Liver (tissue), 3 donors: ENCODE results near the gene MAN2A1.

Experiments
- RAD21 ChIP-seq, 2 donors: IDR thresholded peaks; 2 replicates each; pipeline ENCODE4 v1.6.1; 2016; ENCODE audit warnings: antibody characterized with exemption in 2 of 2, mild to moderate bottlenecking in 2 of 2
- YY1 ChIP-seq: IDR thresholded peaks from 2 replicates; pipeline ENCODE4 v1.6.1; 2016; ENCODE audit warnings: antibody characterized with exemption, mild to moderate bottlenecking
- TF ChIP-seq, protein P1 (sequence below): fragments of 150-350 bp; IDR thresholded peaks from 2 replicates; pipeline ENCODE4 v1.5.1; 2017; ENCODE audit warnings: improper control_type of control experiment, low read depth, low read length; ENCODE audit not compliant: missing input control
- TF ChIP-seq, protein P2 (sequence below): IDR thresholded peaks from 2 replicates; pipeline ENCODE4 v1.6.1; 2016; ENCODE audit warnings: antibody characterized with exemption
- donor health status: healthy.
- donor health status: healthy.

DNA sequence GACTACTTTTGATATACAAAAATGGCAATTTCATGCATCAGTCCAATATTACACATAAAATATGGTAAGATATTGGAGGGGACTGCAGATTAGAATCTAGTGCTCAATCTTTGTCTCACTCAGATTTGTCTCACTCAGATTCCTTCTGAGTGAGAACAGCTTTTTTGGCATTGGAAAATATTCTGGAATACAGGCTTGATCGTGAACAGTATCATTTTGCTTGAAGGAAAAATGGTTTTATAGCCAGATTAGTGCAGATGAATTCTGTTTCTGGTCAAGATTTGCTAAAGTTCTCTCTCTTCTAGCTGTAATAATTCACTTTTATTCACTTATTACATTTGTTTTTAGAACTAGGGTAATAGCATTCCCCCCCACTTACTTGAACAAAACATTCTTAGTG is 51.2 kb downstream of the MAN2A1 start:
- no peak for TF ChIP-seq RAD21 (IDR thresholded peaks at IDR 0.05)
- TF ChIP-seq, protein P1, sequence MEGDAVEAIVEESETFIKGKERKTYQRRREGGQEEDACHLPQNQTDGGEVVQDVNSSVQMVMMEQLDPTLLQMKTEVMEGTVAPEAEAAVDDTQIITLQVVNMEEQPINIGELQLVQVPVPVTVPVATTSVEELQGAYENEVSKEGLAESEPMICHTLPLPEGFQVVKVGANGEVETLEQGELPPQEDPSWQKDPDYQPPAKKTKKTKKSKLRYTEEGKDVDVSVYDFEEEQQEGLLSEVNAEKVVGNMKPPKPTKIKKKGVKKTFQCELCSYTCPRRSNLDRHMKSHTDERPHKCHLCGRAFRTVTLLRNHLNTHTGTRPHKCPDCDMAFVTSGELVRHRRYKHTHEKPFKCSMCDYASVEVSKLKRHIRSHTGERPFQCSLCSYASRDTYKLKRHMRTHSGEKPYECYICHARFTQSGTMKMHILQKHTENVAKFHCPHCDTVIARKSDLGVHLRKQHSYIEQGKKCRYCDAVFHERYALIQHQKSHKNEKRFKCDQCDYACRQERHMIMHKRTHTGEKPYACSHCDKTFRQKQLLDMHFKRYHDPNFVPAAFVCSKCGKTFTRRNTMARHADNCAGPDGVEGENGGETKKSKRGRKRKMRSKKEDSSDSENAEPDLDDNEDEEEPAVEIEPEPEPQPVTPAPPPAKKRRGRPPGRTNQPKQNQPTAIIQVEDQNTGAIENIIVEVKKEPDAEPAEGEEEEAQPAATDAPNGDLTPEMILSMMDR: no peak
- no peak for TF ChIP-seq YY1
- TF ChIP-seq, protein P2, sequence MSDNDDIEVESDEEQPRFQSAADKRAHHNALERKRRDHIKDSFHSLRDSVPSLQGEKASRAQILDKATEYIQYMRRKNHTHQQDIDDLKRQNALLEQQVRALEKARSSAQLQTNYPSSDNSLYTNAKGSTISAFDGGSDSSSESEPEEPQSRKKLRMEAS: no peak
